ENCODE data around the gene AFG1L.

DNA sequence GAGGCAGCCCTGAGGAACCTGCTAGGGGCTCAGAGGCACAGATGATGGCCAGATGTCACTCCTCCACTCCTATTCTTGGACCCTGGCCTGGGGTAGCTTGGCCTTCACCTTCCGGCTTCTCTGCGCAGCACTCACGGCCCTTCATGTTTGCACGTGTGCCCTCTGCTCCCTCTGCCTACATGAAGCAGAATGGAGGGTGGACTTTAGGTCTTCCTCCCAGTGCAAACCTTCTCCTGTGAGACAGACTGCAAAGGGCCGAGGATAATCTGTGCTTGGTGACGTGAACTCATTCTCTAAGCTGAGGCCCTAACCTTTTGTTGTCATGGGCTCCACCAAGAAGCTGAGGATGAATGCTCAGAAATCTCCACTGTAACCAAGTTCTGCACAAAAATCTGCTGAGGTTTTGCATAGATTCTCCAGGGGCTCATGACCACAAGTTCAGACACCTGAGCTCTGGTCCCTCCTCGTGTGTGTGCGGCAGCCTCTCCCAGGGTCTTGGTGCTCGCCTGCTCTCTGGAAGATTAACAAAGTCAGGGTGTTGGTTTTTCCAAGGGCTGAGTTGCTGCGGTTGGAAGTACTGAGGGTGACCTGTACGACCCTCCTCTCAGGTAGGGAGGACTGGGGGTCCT, 240.4 kb downstream of the AFG1L start:
- TF ChIP-seq ZNF274 (IDR thresholded peaks at IDR 0.05; ENCODE audit: low read depth, low read length) (no peak), YY1 (IDR thresholded peaks at IDR 0.05; ENCODE audit: insufficient read depth, insufficient read length) (no peak), SUZ12 (IDR thresholded peaks at IDR 0.05; ENCODE audit: extremely low read depth, insufficient read depth, insufficient read length) (no peak)
